ENCODE data around the gene STARD4. TPM values are rescaled to one million over a fixed set of nuclear protein-coding genes. Genes with fewer than 3 reads are reported as not detected.

Gene STARD4
- total and polyA plus RNA-seq, 4 donors: 10.1 to 61.2 (median 34.1) TPM

DNA sequence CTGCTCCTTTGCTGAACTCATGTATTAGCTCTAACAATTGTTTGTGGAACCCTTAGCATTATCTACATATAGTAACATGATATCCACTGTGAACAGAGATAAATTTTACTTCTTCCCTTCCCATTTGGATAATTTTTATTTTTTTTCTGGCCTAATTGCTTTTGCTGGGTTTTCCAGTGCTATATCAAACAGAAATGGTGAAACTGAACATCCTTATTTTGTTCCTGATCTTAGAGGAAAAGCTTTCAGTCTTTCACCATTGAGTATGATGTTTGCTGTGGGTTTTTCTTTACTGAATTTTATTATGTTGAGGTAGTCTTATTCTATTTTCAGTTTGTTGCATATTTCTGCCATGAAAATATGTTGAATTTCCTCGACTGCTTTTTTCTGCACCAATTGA, 44.8 kb upstream of the STARD4 start:
- no peaks in the 10 kb centered on the region for H3K36me3 ChIP-seq (ENCODE audit: control insufficient read depth in 4 of 4, insufficient read depth in 3 of 4, low read depth in 1 of 4, low read length in 3 of 4)
- 93% methylated on average over 1 of the region's 1 CpG for WGBS
- H3K4me1 ChIP-seq (ENCODE audit: control insufficient read depth in 4 of 4, insufficient read depth in 4 of 4, low read length in 3 of 4): no peaks in the 10 kb centered on the region
- H3K4me3 ChIP-seq (ENCODE audit: low read depth in 1 of 3, low read length in 3 of 3): no peak overlapping the region
- H3K9me3 ChIP-seq (ENCODE audit: control insufficient read depth in 4 of 4, low read length in 3 of 4): no peaks in the 10 kb centered on the region
- H3K27ac ChIP-seq (ENCODE audit: low read depth in 1 of 2, low read length in 2 of 2): no peak overlapping the region
- H3K9ac ChIP-seq (ENCODE audit: low read depth in 1 of 2, low read length in 2 of 2): no peak overlapping the region
- DNase-seq (ENCODE audit: low spot score): no peak
- no peaks in the 10 kb centered on the region for H3K27me3 ChIP-seq (ENCODE audit: control insufficient read depth in 4 of 4, insufficient read depth in 4 of 4, low read length in 3 of 4)
- TF ChIP-seq FOXA2 (IDR thresholded peaks at IDR 0.05) (no peak), YY1 (IDR thresholded peaks at IDR 0.05) (no peak), SP1 (IDR thresholded peaks at IDR 0.05) (no peak), TAF1 (conservative IDR thresholded peaks at IDR 0.05) (no peak), GABPA (IDR thresholded peaks at IDR 0.05 in 1 of 2, conservative IDR thresholded peaks at IDR 0.05 in 1 of 2) (no peak), HNF4A (conservative IDR thresholded peaks at IDR 0.05) (no peak), RXRA (IDR thresholded peaks at IDR 0.05) (no peak), NR2F2 (IDR thresholded peaks at IDR 0.05) (no peak), EGR1 (IDR thresholded peaks at IDR 0.05; ENCODE audit: low read depth in 2 of 2) (no peak), JUND (IDR thresholded peaks at IDR 0.05) (no peak), RAD21 (IDR thresholded peaks at IDR 0.05) (no peak), HNF4G (IDR thresholded peaks at IDR 0.05) (no peak), FOXA1 (IDR thresholded peaks at IDR 0.05) (no peak)
- TF ChIP-seq, protein P1, sequence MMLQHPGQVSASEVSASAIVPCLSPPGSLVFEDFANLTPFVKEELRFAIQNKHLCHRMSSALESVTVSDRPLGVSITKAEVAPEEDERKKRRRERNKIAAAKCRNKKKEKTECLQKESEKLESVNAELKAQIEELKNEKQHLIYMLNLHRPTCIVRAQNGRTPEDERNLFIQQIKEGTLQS (IDR thresholded peaks at IDR 0.05): no peak
- TF ChIP-seq, protein P2, sequence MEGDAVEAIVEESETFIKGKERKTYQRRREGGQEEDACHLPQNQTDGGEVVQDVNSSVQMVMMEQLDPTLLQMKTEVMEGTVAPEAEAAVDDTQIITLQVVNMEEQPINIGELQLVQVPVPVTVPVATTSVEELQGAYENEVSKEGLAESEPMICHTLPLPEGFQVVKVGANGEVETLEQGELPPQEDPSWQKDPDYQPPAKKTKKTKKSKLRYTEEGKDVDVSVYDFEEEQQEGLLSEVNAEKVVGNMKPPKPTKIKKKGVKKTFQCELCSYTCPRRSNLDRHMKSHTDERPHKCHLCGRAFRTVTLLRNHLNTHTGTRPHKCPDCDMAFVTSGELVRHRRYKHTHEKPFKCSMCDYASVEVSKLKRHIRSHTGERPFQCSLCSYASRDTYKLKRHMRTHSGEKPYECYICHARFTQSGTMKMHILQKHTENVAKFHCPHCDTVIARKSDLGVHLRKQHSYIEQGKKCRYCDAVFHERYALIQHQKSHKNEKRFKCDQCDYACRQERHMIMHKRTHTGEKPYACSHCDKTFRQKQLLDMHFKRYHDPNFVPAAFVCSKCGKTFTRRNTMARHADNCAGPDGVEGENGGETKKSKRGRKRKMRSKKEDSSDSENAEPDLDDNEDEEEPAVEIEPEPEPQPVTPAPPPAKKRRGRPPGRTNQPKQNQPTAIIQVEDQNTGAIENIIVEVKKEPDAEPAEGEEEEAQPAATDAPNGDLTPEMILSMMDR (IDR thresholded peaks at IDR 0.05; ENCODE audit: low read depth, low read length, missing input control): no peak
- TF ChIP-seq, protein P3, sequence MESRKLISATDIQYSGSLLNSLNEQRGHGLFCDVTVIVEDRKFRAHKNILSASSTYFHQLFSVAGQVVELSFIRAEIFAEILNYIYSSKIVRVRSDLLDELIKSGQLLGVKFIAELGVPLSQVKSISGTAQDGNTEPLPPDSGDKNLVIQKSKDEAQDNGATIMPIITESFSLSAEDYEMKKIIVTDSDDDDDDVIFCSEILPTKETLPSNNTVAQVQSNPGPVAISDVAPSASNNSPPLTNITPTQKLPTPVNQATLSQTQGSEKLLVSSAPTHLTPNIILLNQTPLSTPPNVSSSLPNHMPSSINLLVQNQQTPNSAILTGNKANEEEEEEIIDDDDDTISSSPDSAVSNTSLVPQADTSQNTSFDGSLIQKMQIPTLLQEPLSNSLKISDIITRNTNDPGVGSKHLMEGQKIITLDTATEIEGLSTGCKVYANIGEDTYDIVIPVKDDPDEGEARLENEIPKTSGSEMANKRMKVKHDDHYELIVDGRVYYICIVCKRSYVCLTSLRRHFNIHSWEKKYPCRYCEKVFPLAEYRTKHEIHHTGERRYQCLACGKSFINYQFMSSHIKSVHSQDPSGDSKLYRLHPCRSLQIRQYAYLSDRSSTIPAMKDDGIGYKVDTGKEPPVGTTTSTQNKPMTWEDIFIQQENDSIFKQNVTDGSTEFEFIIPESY (IDR thresholded peaks at IDR 0.05): no peak
- TF ChIP-seq, protein P4, sequence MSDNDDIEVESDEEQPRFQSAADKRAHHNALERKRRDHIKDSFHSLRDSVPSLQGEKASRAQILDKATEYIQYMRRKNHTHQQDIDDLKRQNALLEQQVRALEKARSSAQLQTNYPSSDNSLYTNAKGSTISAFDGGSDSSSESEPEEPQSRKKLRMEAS (IDR thresholded peaks at IDR 0.05): no peak
- TF ChIP-seq, protein P5, sequence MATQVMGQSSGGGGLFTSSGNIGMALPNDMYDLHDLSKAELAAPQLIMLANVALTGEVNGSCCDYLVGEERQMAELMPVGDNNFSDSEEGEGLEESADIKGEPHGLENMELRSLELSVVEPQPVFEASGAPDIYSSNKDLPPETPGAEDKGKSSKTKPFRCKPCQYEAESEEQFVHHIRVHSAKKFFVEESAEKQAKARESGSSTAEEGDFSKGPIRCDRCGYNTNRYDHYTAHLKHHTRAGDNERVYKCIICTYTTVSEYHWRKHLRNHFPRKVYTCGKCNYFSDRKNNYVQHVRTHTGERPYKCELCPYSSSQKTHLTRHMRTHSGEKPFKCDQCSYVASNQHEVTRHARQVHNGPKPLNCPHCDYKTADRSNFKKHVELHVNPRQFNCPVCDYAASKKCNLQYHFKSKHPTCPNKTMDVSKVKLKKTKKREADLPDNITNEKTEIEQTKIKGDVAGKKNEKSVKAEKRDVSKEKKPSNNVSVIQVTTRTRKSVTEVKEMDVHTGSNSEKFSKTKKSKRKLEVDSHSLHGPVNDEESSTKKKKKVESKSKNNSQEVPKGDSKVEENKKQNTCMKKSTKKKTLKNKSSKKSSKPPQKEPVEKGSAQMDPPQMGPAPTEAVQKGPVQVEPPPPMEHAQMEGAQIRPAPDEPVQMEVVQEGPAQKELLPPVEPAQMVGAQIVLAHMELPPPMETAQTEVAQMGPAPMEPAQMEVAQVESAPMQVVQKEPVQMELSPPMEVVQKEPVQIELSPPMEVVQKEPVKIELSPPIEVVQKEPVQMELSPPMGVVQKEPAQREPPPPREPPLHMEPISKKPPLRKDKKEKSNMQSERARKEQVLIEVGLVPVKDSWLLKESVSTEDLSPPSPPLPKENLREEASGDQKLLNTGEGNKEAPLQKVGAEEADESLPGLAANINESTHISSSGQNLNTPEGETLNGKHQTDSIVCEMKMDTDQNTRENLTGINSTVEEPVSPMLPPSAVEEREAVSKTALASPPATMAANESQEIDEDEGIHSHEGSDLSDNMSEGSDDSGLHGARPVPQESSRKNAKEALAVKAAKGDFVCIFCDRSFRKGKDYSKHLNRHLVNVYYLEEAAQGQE (IDR thresholded peaks at IDR 0.05): no peak

All from liver (tissue), 9 donors.